Esophagus muscularis mucosa (tissue), 4 donors: ENCODE data around the gene SPCS3.

Experiments
- CTCF ChIP-seq, 3 experiments: fragments of 200-600 bp in 2 of 3; fragments of 450-650 bp in 1 of 3; sonication (generic) in 2 of 3; IDR thresholded peaks; one replicate each; pipeline ENCODE4 v1.5.1; 2017 to 2019; ENCODE audit warnings: antibody characterized with exemption in 3 of 3, mild to moderate bottlenecking in 2 of 3, moderate library complexity in 1 of 3
- EP300 ChIP-seq: sonication (generic); formaldehyde crosslinking; IDR thresholded peaks from one replicate; pipeline ENCODE4 v1.6.1; 2017; ENCODE audit warnings: antibody characterized with exemption
- POLR2A ChIP-seq: fragments of 450-650 bp; IDR thresholded peaks from one replicate; pipeline ENCODE4 v1.6.1; 2017; ENCODE audit warnings: antibody characterized with exemption, moderate library complexity, mild to moderate bottlenecking, low read depth
- POLR2AphosphoS5 ChIP-seq, 2 donors: sonication (generic); formaldehyde crosslinking; IDR thresholded peaks; one replicate each; pipeline ENCODE4 v1.6.1; 2017; ENCODE audit warnings: antibody characterized with exemption in 2 of 2

DNA sequence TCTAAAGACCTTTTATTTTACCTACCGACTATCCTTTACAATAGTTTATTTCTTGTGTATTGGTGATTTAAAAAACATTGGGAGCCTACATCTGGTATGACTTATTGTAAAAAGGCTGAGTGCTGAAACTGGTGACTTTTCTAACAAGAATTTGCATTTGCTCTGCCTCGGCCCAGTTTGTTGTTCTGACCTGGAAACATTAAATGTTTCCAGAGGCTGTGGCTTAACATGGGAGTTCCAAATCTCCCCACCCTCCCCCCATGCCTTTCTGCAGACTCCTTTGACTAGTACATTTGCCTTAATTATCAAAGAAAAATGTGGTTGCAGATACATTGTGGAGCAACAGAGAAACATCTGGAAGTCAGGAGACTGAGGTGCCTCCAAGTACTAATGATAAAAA is 39.8 kb downstream of the SPCS3 start:
- TF ChIP-seq CTCF (IDR thresholded peaks at IDR 0.05) = no peak
- no peak for TF ChIP-seq POLR2A
- TF ChIP-seq POLR2AphosphoS5 (IDR thresholded peaks at IDR 0.05) = no peak
- no peak for TF ChIP-seq EP300
